HepG2 (cell line): ENCODE data around the gene RAB40AL. TPM values are rescaled to one million over a fixed set of nuclear protein-coding genes. Genes with fewer than 3 reads are reported as not detected.

Experiments
- ATAC-seq: fragments of 200-7000 bp; cut with Tn5 transposase; 3 replicates; pipeline ENCODE4 v1.9.1; 2020; ENCODE audit warnings: mild to moderate bottlenecking, moderate library complexity
- BruUV-seq: library from RNA; stranded (reverse); fragments of 400-500 nt; replicated peaks from 2 replicates; lab custom pipeline; 2021; lab: Mats Ljungman, UMichigan
- CTCF ChIA-PET: fragments of 300-600 bp; formaldehyde crosslinking; extraction: SDS; loops from one replicate; lab custom pipeline; 2021; ENCODE audit warnings: low total read pairs, inconsistent platforms, low intra/inter-chr PET ratio; lab: Yijun Ruan, JAX
- POLR2A ChIA-PET: fragments of 350-600 bp; sonication (Branson Sonifier 250); formaldehyde crosslinking; loops from one replicate; lab custom pipeline; 2020; ENCODE audit warnings: antibody characterized with exemption, inconsistent platforms; lab: Yijun Ruan, JAX
- DNase-seq: peaks from one replicate; pipeline ENCODE4 v3.0.0-alpha.2; 2015; ENCODE audit warnings: low spot score
- FAIRE-seq: peaks from 3 replicates; lab custom pipeline; 2011; peaks lifted over from hg19 to GRCh38; lab: Jason Lieb, UNC
- H2AFZ ChIP-seq: one replicate; pipeline ENCODE4 v1.6.1; 2011; ENCODE audit warnings: low read length, inconsistent platforms
- H3K27ac ChIP-seq: fragments of 300-600 bp; 3 replicates; pipeline ENCODE4 v1.8.0; 2011; ENCODE audit warnings: mixed run types, mild to moderate bottlenecking, mixed read lengths, low read length, inconsistent platforms; ENCODE audit not compliant: insufficient read depth; ENCODE audit errors: extremely low read length
- H3K27me3 ChIP-seq, 2 experiments: fragments of 200-600 bp in 1 of 2; 2 replicates in 1 of 2; 3 replicates in 1 of 2; pipeline versions ENCODE4 v1.6.0 to v1.8.0; 2011; ENCODE audit warnings: low read length in 2 of 2, mild to moderate bottlenecking in 2 of 2, moderate library complexity in 2 of 2, inconsistent platforms in 1 of 2; ENCODE audit not compliant: insufficient read depth in 2 of 2, control insufficient read depth in 1 of 2
- H3K36me3 ChIP-seq, 2 experiments: fragments of 200-600 bp in 1 of 2; replicated peaks in 1 of 2; 2 replicates in 1 of 2; 3 replicates in 1 of 2; pipeline versions ENCODE4 v1.5.1 to v1.8.0; 2011; ENCODE audit warnings: low read length in 2 of 2, inconsistent platforms in 1 of 2; ENCODE audit not compliant: insufficient read depth in 2 of 2, control insufficient read depth in 1 of 2
- H3K4me1 ChIP-seq: 2 replicates; pipeline ENCODE4 v1.5.1; 2012; ENCODE audit warnings: low read length, inconsistent platforms; ENCODE audit not compliant: insufficient read depth
- H3K4me2 ChIP-seq: 2 replicates; pipeline ENCODE4 v1.6.0; 2011; ENCODE audit warnings: low read depth, low read length, inconsistent platforms
- H3K4me3 ChIP-seq, 3 experiments: fragments of 200-600 bp in 1 of 3; sonication (generic), shearing (Covaris generic) in 1 of 3; replicated peaks in 1 of 3; 2 replicates each; pipeline ENCODE4 v1.5.1; 2011 to 2016; ENCODE audit warnings: low read length in 3 of 3, inconsistent platforms in 2 of 3, low read depth in 2 of 3, mild to moderate bottlenecking in 2 of 3, control low read depth in 1 of 3, mixed read lengths in 1 of 3; ENCODE audit not compliant: insufficient read depth in 1 of 3
- H3K79me2 ChIP-seq: one replicate; pipeline ENCODE4 v1.6.1; 2011; ENCODE audit warnings: low read length, inconsistent platforms; ENCODE audit not compliant: insufficient read depth
- H3K9ac ChIP-seq: 2 replicates; pipeline ENCODE4 v1.6.0; 2011; ENCODE audit warnings: mild to moderate bottlenecking, low read depth, low read length, inconsistent platforms; ENCODE audit not compliant: insufficient read depth
- H3K9me3 ChIP-seq: 2 replicates; pipeline ENCODE4 v1.5.1; 2012; ENCODE audit warnings: mild to moderate bottlenecking, low read length
- H4K20me1 ChIP-seq: 2 replicates; pipeline ENCODE4 v1.6.0; 2011; ENCODE audit warnings: inconsistent platforms, mild to moderate bottlenecking, low read length, moderate library complexity; ENCODE audit not compliant: insufficient read depth
- KAT8 ChIP-seq: IDR thresholded peaks from 2 replicates; pipeline ENCODE4 v1.6.1; 2016; ENCODE audit warnings: missing genetic modification reagents, missing compliant biosample characterization
- RARG ChIP-seq: sonication (generic); formaldehyde crosslinking; IDR thresholded peaks from 2 replicates; pipeline ENCODE4 v1.4.0; 2020; ENCODE audit warnings: low read depth, mild to moderate bottlenecking, missing genetic modification reagents
- ZBTB40 ChIP-seq, 2 experiments: fragments of 450-650 bp in 1 of 2; sonication (generic) in 1 of 2; formaldehyde crosslinking in 1 of 2; IDR thresholded peaks; 2 replicates each; pipeline versions ENCODE4 v1.6.1 to v1.8.0; 2016 to 2022; ENCODE audit warnings: antibody characterized with exemption in 1 of 2, mild to moderate bottlenecking in 1 of 2, missing genetic modification reagents in 1 of 2
- ZNF333 ChIP-seq: sonication (generic); formaldehyde crosslinking; IDR thresholded peaks from 2 replicates; pipeline ENCODE4 v1.4.0; 2020; ENCODE audit warnings: mild to moderate bottlenecking, missing genetic modification reagents, borderline replicate concordance
- WGBS: methylation state at CpG from one replicate; pipeline ENCODE4 v1.1.6; 2017; ENCODE audit warnings: low lambda C conversion rate; 5-methylcytosine and 5-hydroxymethylcytosine counted together
- in situ Hi-C: cut with HindIII; loops from 2 replicates; pipeline ENCODE4 v1.10.0; 2017; ENCODE audit warnings: low pct_unique_long_range_greater_than_20kb; ENCODE audit not compliant: extremely low pct_ligation_motif_present
- intact Hi-C: fragments of 100-400 bp; cut with micrococcal nuclease; formaldehyde crosslinking; loops from one replicate; pipeline ENCODE4 v1.10.0; 2022; ENCODE audit not compliant: unreplicated experiment
- polyA plus RNA-seq, 8 experiments: library from polyadenylated mRNA; depleted of rRNA in 3 of 8; stranded (reverse) in 7 of 8; unstranded in 1 of 8; fragments of >200 nt; fragmentation: Illumina TruSeq in 4 of 8; extraction: Trizol in 4 of 8; gene quantifications; 2 replicates each; pipeline versions ENCODE4 v1.2.1 to v1.2.3, GENCODE V29; 2011 to 2016; ENCODE audit warnings: low read depth in 4 of 8, missing spikeins in 1 of 8, mixed read lengths in 1 of 8; ENCODE audit not compliant: insufficient read depth in 1 of 8
- total RNA-seq, 5 experiments: library from RNA; depleted of rRNA; stranded (reverse); fragments of >200 nt; fragmentation: Illumina TruSeq; extraction: Trizol; gene quantifications; 2 replicates each; pipeline ENCODE4 v1.2.3, GENCODE V29; 2016; ENCODE audit warnings: low read depth in 1 of 5
- TF ChIP-seq, protein P1 (sequence below): sonication (generic); formaldehyde crosslinking; IDR thresholded peaks from 2 replicates; pipeline ENCODE4 v1.9.0; 2021; ENCODE audit warnings: mild to moderate bottlenecking, missing genetic modification reagents
- TF ChIP-seq, protein P2 (sequence below): sonication (generic); formaldehyde crosslinking; IDR thresholded peaks from 2 replicates; pipeline ENCODE4 v1.5.1; 2020; ENCODE audit warnings: missing genetic modification reagents, mild to moderate bottlenecking, borderline replicate concordance

Gene RAB40AL
- total and polyA plus RNA-seq, 2 of the 13 experiments (the other 11 are each of a cell fraction or from before 2014, with no cell fraction given), result 0.08 to 0.40 TPM

GRCh38 chrX:102964940-102965339 is 27.9 kb downstream of the RAB40AL start:
- no TSS peak for BruUV-seq
- Histone ChIP-seq H4K20me1 (no peaks in the 10 kb centered on the region), H3K27me3 (no peaks in the 10 kb centered on the region), H3K27ac (no peak overlapping the region), H3K4me2 (no peak overlapping the region), H3K9ac (no peak overlapping the region), H3K79me2 (no peaks in the 10 kb centered on the region), H3K9me3 (no peaks in the 10 kb centered on the region; the same call in 1 of the 2 replicates), H2AFZ (no peak overlapping the region), H3K4me3 (no peak overlapping the region), H3K36me3 (no peaks in the 10 kb centered on the region), H3K4me1 (no peaks in the 10 kb centered on the region)
- 20% methylated on average over 1 of the region's 1 CpG for WGBS
- no peak for DNase-seq
- in situ Hi-C loops, result no loop called here
- ATAC-seq, result no peak
- CTCF ChIA-PET, result no interaction called here
- POLR2A ChIA-PET, result no interaction called here
- FAIRE-seq, result no peak
- intact Hi-C loops, result no loop called here
- TF ChIP-seq, protein P1, sequence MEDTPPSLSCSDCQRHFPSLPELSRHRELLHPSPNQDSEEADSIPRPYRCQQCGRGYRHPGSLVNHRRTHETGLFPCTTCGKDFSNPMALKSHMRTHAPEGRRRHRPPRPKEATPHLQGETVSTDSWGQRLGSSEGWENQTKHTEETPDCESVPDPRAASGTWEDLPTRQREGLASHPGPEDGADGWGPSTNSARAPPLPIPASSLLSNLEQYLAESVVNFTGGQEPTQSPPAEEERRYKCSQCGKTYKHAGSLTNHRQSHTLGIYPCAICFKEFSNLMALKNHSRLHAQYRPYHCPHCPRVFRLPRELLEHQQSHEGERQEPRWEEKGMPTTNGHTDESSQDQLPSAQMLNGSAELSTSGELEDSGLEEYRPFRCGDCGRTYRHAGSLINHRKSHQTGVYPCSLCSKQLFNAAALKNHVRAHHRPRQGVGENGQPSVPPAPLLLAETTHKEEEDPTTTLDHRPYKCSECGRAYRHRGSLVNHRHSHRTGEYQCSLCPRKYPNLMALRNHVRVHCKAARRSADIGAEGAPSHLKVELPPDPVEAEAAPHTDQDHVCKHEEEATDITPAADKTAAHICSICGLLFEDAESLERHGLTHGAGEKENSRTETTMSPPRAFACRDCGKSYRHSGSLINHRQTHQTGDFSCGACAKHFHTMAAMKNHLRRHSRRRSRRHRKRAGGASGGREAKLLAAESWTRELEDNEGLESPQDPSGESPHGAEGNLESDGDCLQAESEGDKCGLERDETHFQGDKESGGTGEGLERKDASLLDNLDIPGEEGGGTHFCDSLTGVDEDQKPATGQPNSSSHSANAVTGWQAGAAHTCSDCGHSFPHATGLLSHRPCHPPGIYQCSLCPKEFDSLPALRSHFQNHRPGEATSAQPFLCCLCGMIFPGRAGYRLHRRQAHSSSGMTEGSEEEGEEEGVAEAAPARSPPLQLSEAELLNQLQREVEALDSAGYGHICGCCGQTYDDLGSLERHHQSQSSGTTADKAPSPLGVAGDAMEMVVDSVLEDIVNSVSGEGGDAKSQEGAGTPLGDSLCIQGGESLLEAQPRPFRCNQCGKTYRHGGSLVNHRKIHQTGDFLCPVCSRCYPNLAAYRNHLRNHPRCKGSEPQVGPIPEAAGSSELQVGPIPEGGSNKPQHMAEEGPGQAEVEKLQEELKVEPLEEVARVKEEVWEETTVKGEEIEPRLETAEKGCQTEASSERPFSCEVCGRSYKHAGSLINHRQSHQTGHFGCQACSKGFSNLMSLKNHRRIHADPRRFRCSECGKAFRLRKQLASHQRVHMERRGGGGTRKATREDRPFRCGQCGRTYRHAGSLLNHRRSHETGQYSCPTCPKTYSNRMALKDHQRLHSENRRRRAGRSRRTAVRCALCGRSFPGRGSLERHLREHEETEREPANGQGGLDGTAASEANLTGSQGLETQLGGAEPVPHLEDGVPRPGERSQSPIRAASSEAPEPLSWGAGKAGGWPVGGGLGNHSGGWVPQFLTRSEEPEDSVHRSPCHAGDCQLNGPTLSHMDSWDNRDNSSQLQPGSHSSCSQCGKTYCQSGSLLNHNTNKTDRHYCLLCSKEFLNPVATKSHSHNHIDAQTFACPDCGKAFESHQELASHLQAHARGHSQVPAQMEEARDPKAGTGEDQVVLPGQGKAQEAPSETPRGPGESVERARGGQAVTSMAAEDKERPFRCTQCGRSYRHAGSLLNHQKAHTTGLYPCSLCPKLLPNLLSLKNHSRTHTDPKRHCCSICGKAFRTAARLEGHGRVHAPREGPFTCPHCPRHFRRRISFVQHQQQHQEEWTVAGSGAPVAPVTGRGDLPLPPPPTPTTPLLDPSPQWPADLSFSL (CRISPR knock-in tag), result no peak
- TF ChIP-seq, protein P2, sequence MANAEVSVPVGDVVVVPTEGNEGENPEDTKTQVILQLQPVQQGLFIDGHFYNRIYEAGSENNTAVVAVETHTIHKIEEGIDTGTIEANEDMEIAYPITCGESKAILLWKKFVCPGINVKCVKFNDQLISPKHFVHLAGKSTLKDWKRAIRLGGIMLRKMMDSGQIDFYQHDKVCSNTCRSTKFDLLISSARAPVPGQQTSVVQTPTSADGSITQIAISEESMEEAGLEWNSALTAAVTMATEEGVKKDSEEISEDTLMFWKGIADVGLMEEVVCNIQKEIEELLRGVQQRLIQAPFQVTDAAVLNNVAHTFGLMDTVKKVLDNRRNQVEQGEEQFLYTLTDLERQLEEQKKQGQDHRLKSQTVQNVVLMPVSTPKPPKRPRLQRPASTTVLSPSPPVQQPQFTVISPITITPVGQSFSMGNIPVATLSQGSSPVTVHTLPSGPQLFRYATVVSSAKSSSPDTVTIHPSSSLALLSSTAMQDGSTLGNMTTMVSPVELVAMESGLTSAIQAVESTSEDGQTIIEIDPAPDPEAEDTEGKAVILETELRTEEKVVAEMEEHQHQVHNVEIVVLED, result no peak
- TF ChIP-seq ZNF333 (CRISPR knock-in tag) (no peak), KAT8 (CRISPR knock-in tag) (no peak), ZBTB40 (IDR thresholded peaks at IDR 0.05) (no peak), ZBTB40 (CRISPR knock-in tag; IDR thresholded peaks at IDR 0.05) (no peak), RARG (CRISPR knock-in tag) (no peak)
